Uterus (tissue), 2 donors: ENCODE results near the gene ASCC2.

Experiments
- POLR2A ChIP-seq, 2 donors: fragments of 450-650 bp; IDR thresholded peaks; one replicate each; pipeline ENCODE4 v1.6.1; 2016; ENCODE audit warnings: antibody characterized with exemption in 2 of 2, mild to moderate bottlenecking in 1 of 2, moderate library complexity in 1 of 2
- TF ChIP-seq, protein P1 (sequence below), 4 experiments: fragments of 200-600 bp in 2 of 4; fragments of 450-650 bp in 2 of 4; sonication (generic) in 2 of 4; IDR thresholded peaks; one replicate each; pipeline ENCODE4 v1.5.1; 2016 to 2019; ENCODE audit warnings: antibody characterized with exemption in 4 of 4, mild to moderate bottlenecking in 2 of 4, moderate library complexity in 1 of 4

DNA sequence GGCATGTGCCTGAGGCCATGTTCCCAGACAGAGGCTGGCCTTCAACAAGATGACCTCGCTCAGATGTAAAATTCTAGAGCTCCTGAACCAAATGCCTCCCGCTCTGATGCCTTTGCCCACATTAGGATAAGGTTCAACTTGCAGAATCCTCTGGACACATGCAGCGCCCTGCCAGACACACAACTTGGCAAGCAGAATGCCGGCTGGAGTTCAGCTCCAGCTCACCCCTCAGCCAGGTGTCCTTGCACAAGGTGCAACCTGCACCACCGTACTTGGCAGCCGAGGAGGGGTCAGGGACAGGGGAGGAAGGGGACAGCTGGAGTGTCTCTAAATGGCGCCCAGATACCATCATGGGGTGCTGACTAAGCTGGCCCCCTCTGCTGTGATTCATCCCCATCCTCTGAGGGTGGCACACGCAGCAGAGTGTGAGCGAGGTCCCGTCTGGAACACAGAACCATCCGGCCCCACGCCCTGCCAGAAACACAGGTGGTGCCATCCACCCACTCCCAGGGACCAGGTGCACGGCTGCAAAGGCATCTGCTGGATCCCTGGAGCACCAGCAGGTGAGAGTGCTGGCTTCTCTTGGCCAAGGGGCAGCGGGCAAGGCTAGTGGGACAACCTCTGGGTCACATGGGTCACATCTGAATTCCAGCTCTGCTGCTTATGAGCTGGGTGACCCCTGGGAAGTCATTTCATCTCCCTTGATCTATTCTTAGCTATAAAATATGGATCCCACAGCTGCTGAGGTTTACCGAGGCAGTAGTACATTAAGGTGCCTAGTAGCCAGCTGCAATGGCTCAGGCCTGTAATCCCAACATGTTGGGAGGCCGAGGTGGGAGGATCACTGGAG, 84.0 kb downstream of the ASCC2 start:
- TF ChIP-seq, protein P1, sequence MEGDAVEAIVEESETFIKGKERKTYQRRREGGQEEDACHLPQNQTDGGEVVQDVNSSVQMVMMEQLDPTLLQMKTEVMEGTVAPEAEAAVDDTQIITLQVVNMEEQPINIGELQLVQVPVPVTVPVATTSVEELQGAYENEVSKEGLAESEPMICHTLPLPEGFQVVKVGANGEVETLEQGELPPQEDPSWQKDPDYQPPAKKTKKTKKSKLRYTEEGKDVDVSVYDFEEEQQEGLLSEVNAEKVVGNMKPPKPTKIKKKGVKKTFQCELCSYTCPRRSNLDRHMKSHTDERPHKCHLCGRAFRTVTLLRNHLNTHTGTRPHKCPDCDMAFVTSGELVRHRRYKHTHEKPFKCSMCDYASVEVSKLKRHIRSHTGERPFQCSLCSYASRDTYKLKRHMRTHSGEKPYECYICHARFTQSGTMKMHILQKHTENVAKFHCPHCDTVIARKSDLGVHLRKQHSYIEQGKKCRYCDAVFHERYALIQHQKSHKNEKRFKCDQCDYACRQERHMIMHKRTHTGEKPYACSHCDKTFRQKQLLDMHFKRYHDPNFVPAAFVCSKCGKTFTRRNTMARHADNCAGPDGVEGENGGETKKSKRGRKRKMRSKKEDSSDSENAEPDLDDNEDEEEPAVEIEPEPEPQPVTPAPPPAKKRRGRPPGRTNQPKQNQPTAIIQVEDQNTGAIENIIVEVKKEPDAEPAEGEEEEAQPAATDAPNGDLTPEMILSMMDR (IDR thresholded peaks at IDR 0.05): no peak
- TF ChIP-seq POLR2A (IDR thresholded peaks at IDR 0.05): no peak
